ENCODE measurements around the gene C8G. TPM values are rescaled to one million over a fixed set of nuclear protein-coding genes. Genes with fewer than 3 reads are reported as not detected.

Gene C8G
- total and polyA plus RNA-seq, 2 of the 4 experiments (the other 2 are of a cell fraction), result 0.80 TPM; not detected in 1

- no peak overlapping the region for H2BK20ac ChIP-seq (ENCODE audit: low read depth, low read length)
- no TSS peak for BruUV-seq (replicated peaks)
- peak overlapping the region; percentile 65 for H2AK9ac ChIP-seq (replicated peaks; ENCODE audit: low read depth, low read length, poor library complexity)
- ChIA-PET CTCF (no interaction called here), POLR2A (ENCODE audit: unreplicated experiment) (no interaction called here)
- no peak overlapping the region for H3K9ac ChIP-seq (ENCODE audit: low read depth, low read length)
- no peak overlapping the region for H4K91ac ChIP-seq (ENCODE audit: insufficient read depth, low read depth, low read length)
- H3K4ac ChIP-seq (ENCODE audit: low read depth, low read length), result no peak overlapping the region
- peaks cover 24% of the 10 kb centered on the region for H3K27me3 ChIP-seq (ENCODE audit: control insufficient read depth, insufficient read depth, low read length)
- H3K4me3 ChIP-seq (ENCODE audit: insufficient read depth, low read depth, low read length), result no peak overlapping the region
- no peaks in the 10 kb centered on the region for H4K20me1 ChIP-seq (ENCODE audit: insufficient read depth, low read length)
- H3K79me1 ChIP-seq (ENCODE audit: low read depth in 1 of 2, low read length in 2 of 2), result no peaks in the 10 kb centered on the region
- intact Hi-C loops (cut with micrococcal nuclease) (no loop called here), dilution Hi-C loops (cut with HindIII; ENCODE audit: low sequenced_read_pairs, unreplicated experiment) (no loop called here), in situ Hi-C loops (cut with MboI; ENCODE audit: low sequenced_read_pairs) (no loop called here)
- no peak overlapping the region for H4K8ac ChIP-seq (ENCODE audit: low read depth in 2 of 2, low read length in 2 of 2)
- H3K9me3 ChIP-seq (ENCODE audit: control insufficient read depth, insufficient read depth, low read length), result peaks cover 3% of the 10 kb centered on the region
- H2BK5ac ChIP-seq (ENCODE audit: low read depth, low read length, poor library complexity, severe bottlenecking), result no peak overlapping the region
- no peak overlapping the region for H2BK120ac ChIP-seq (ENCODE audit: low read depth, low read length)
- H3K56ac ChIP-seq (ENCODE audit: extremely low read depth, insufficient read depth, low read length), result no peak overlapping the region
- H3K14ac ChIP-seq (replicated peaks; ENCODE audit: low read depth, low read length), result no peak overlapping the region
- no peak overlapping the region for H2BK15ac ChIP-seq (ENCODE audit: low read depth, low read length)
- ATAC-seq (ENCODE audit: low read depth) (no peak), DNase-seq (no peak)
- H3K36me3 ChIP-seq (ENCODE audit: control insufficient read depth, insufficient read depth, low read length), result no peaks in the 10 kb centered on the region
- WGBS, 2 experiments (ENCODE audit: extremely low coverage in 2 of 2, insufficient read length in 1 of 2), result 100% methylated on average over 2 of the region's 28 CpGs; no CpG with 5 or more reads in 1 of the 2 experiments
- H2AK5ac ChIP-seq (ENCODE audit: low read depth, low read length), result no peak overlapping the region
- H3K27ac ChIP-seq (ENCODE audit: insufficient read depth, low read length), result no peak overlapping the region
- H2AFZ ChIP-seq (replicated peaks; ENCODE audit: low read length, poor library complexity), result no peak overlapping the region
- peaks cover 2% of the 10 kb centered on the region; the same call in 1 of the 2 replicates for H3K9me1 ChIP-seq (ENCODE audit: insufficient read depth, low read length)
- no peaks in the 10 kb centered on the region for H3K4me1 ChIP-seq (ENCODE audit: control insufficient read depth, insufficient read depth, low read length)
- no peak overlapping the region for H3K18ac ChIP-seq (ENCODE audit: low read depth, low read length)
- H3K23ac ChIP-seq (ENCODE audit: low read depth, low read length), result no peak overlapping the region
- H4K5ac ChIP-seq (ENCODE audit: low read depth, low read length), result no peak overlapping the region
- H3K4me2 ChIP-seq (ENCODE audit: low read depth, low read length), result no peak overlapping the region
- TF ChIP-seq RAD21 (IDR thresholded peaks at IDR 0.05; ENCODE audit: low read length), result no peak
- TF ChIP-seq POLR2A (IDR thresholded peaks at IDR 0.05; ENCODE audit: low read depth, low read length), result no peak
- TF ChIP-seq, protein P1, sequence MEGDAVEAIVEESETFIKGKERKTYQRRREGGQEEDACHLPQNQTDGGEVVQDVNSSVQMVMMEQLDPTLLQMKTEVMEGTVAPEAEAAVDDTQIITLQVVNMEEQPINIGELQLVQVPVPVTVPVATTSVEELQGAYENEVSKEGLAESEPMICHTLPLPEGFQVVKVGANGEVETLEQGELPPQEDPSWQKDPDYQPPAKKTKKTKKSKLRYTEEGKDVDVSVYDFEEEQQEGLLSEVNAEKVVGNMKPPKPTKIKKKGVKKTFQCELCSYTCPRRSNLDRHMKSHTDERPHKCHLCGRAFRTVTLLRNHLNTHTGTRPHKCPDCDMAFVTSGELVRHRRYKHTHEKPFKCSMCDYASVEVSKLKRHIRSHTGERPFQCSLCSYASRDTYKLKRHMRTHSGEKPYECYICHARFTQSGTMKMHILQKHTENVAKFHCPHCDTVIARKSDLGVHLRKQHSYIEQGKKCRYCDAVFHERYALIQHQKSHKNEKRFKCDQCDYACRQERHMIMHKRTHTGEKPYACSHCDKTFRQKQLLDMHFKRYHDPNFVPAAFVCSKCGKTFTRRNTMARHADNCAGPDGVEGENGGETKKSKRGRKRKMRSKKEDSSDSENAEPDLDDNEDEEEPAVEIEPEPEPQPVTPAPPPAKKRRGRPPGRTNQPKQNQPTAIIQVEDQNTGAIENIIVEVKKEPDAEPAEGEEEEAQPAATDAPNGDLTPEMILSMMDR (conservative IDR thresholded peaks at IDR 0.05; ENCODE audit: low read depth, low read length), result no peak
- no peak for TF ChIP-seq NFE2L2 (IDR thresholded peaks at IDR 0.05; ENCODE audit: low read depth, low read length)
- TF ChIP-seq MAFK (IDR thresholded peaks at IDR 0.05; ENCODE audit: low read depth, low read length), result no peak
- no peak for TF ChIP-seq BHLHE40 (IDR thresholded peaks at IDR 0.05; ENCODE audit: low read depth, low read length)
- TF ChIP-seq, protein P2, sequence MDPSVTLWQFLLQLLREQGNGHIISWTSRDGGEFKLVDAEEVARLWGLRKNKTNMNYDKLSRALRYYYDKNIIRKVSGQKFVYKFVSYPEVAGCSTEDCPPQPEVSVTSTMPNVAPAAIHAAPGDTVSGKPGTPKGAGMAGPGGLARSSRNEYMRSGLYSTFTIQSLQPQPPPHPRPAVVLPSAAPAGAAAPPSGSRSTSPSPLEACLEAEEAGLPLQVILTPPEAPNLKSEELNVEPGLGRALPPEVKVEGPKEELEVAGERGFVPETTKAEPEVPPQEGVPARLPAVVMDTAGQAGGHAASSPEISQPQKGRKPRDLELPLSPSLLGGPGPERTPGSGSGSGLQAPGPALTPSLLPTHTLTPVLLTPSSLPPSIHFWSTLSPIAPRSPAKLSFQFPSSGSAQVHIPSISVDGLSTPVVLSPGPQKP (IDR thresholded peaks at IDR 0.05; ENCODE audit: borderline replicate concordance, low read depth, low read length), result no peak
- TF ChIP-seq MAZ (IDR thresholded peaks at IDR 0.05; ENCODE audit: borderline replicate concordance, low read depth, low read length), result no peak
- no peak for TF ChIP-seq RCOR1 (IDR thresholded peaks at IDR 0.05; ENCODE audit: insufficient replicate concordance, low read length)
- TF ChIP-seq USF2 (IDR thresholded peaks at IDR 0.05; ENCODE audit: low read depth, low read length), result no peak
- no peak for TF ChIP-seq SMC3 (IDR thresholded peaks at IDR 0.05; ENCODE audit: low read depth, low read length)
- no peak for TF ChIP-seq RFX5 (IDR thresholded peaks at IDR 0.05; ENCODE audit: low read depth, low read length)
- no peak for TF ChIP-seq FOS (IDR thresholded peaks at IDR 0.05; ENCODE audit: low read depth, low read length)
- TF ChIP-seq CEBPB (IDR thresholded peaks at IDR 0.05; ENCODE audit: low read depth, low read length), result no peak
- no peak for TF ChIP-seq CHD1 (IDR thresholded peaks at IDR 0.05; ENCODE audit: low read depth, low read length)
Measured at GRCh38 chr9:136958898-136959850, 14.1 kb downstream of the C8G start.

All from IMR-90 (cell line).